Skeletal muscle tissue (tissue), 4 donors: ENCODE results near the gene ASPSCR1. TPM values are rescaled to one million over a fixed set of nuclear protein-coding genes. Genes with fewer than 3 reads are reported as not detected.
A peak's percentile ranks its signal among the peaks of the same experiment; 100 is the strongest.
"Not testable (repeated sequence)": the region's sequence is repeated elsewhere in the genome, so short reads cannot be mapped to it uniquely, and the experiment has no call there.

Experiments used
- H3K27ac ChIP-seq: one replicate; pipeline ENCODE4 v1.7.0; 2013; ENCODE audit warnings: mild to moderate bottlenecking, low read depth, low read length, inconsistent platforms
- H3K27me3 ChIP-seq, 3 donors: one replicate each; pipeline ENCODE4 v1.7.0; 2013; ENCODE audit warnings: low read length in 3 of 3; ENCODE audit not compliant: control insufficient read depth in 3 of 3, insufficient read depth in 3 of 3
- H3K36me3 ChIP-seq, 3 donors: one replicate each; pipeline ENCODE4 v1.7.0; 2013; ENCODE audit warnings: low read length in 3 of 3; ENCODE audit not compliant: control insufficient read depth in 3 of 3, insufficient read depth in 3 of 3
- H3K4me1 ChIP-seq, 3 donors: one replicate each; pipeline ENCODE4 v1.7.0; 2013; ENCODE audit warnings: low read length in 3 of 3, mild to moderate bottlenecking in 3 of 3; ENCODE audit not compliant: control insufficient read depth in 3 of 3, insufficient read depth in 3 of 3
- H3K4me3 ChIP-seq, 3 donors: one replicate each; pipeline ENCODE4 v1.7.0; 2013; ENCODE audit warnings: low read length in 3 of 3
- H3K9ac ChIP-seq, 3 donors: one replicate each; pipeline ENCODE4 v1.7.0; 2013; ENCODE audit warnings: low read length in 3 of 3, mild to moderate bottlenecking in 3 of 3, moderate library complexity in 2 of 3, low read depth in 1 of 3
- H3K9me3 ChIP-seq, 3 donors: one replicate each; pipeline ENCODE4 v1.7.0; 2013; ENCODE audit warnings: low read length in 3 of 3; ENCODE audit not compliant: control insufficient read depth in 3 of 3
- total RNA-seq: library from RNA; depleted of rRNA; stranded (reverse); fragments of >200 nt; gene quantifications from one replicate; pipeline ENCODE4 v1.2.3, GENCODE V29; 2014
- donor health status: Osteomylitis.

The ASPSCR1 gene
- total RNA-seq, 1 donor from 2014 or later: 18.8 TPM

- Histone ChIP-seq H3K36me3 (peaks cover 0 to 17% (median 0%) of the 10 kb centered on the region in 3 donors), H3K27ac (peak overlapping the region; percentile 100), H3K9ac (peak overlapping the region; percentile 96 to 100 (median 99)), H3K4me3 (peak overlapping the region; percentile 88 to 90 (median 89)), H3K27me3 (peaks cover 0 to 6% (median 0%) of the 10 kb centered on the region in 3 donors), H3K4me1 (peaks cover 32 to 51% (median 37%) of the 10 kb centered on the region in 3 donors), H3K9me3 (no peaks in the 10 kb centered on the region)
Observed at GRCh38 chr17:81941484-81942166, 35.8 kb upstream of the ASPSCR1 start.

GRCh38 chr17:81942167-81942553 is 35.3 kb upstream of the ASPSCR1 start:
- H3K9me3 ChIP-seq: no peaks in the 10 kb centered on the region
- H3K27ac ChIP-seq: peak overlapping the region; percentile 100
- H3K9ac ChIP-seq: peak overlapping the region; percentile 80 to 100 (median 84)
- H3K36me3 ChIP-seq: peaks cover 0 to 17% (median 0%) of the 10 kb centered on the region in 3 donors
- H3K27me3 ChIP-seq: peaks cover 0 to 6% (median 0%) of the 10 kb centered on the region in 3 donors
- peaks cover 30 to 52% (median 35%) of the 10 kb centered on the region in 3 donors for H3K4me1 ChIP-seq
- H3K4me3 ChIP-seq: peak overlapping the region; percentile 31 to 89 (median 69)

- Histone ChIP-seq H3K9me3 (no peaks in the 10 kb centered on the region), H3K27me3 (peaks cover 0 to 6% (median 0%) of the 10 kb centered on the region in 3 donors), H3K36me3 (peaks cover 0 to 6% (median 0%) of the 10 kb centered on the region in 3 donors), H3K4me1 (peaks cover 14 to 33% (median 15%) of the 10 kb centered on the region in 3 donors), H3K27ac (no peak overlapping the region), H3K4me3 (no peak overlapping the region), H3K9ac (no peak overlapping the region)
Observed at GRCh38 chr17:81944858-81945257, 32.6 kb upstream of the ASPSCR1 start.

- H3K27ac ChIP-seq: peak within 1 kb of the TSS; percentile 36
- H3K4me1 ChIP-seq: peaks cover 5 to 15% (median 14%) of the 10 kb centered on the region in 3 donors
- peak within 1 kb of the TSS in 1 of 3 donors; percentile 33 for H3K9ac ChIP-seq
- no peak within 1 kb of the TSS for H3K4me3 ChIP-seq
- peaks cover 2 to 5% (median 4%) of the 10 kb centered on the region in 3 donors for H3K36me3 ChIP-seq
- peaks cover 0 to under 1% (median 0%) of the 10 kb centered on the region in 3 donors for H3K27me3 ChIP-seq
- H3K9me3 ChIP-seq: no peaks in the 10 kb centered on the region
Observed at GRCh38 chr17:81947189-81947588, 30.2 kb upstream of the ASPSCR1 start, which contains the start of gene MYADML2. TSS of gene MYADML2 (minus strand) at chr17:81947233. CDS start at chr17:81941741, 5,492 bp downstream.

- peaks cover 2 to 5% (median 4%) of the 10 kb centered on the region in 3 donors for H3K36me3 ChIP-seq
- H3K9me3 ChIP-seq: no peaks in the 10 kb centered on the region
- H3K9ac ChIP-seq: no peak overlapping the region
- no peaks in the 10 kb centered on the region for H3K27me3 ChIP-seq
- no peak overlapping the region for H3K4me3 ChIP-seq
- H3K4me1 ChIP-seq: peaks cover 4 to 15% (median 12%) of the 10 kb centered on the region in 3 donors
- no peak overlapping the region for H3K27ac ChIP-seq
Observed at GRCh38 chr17:81948635-81949378, 28.6 kb upstream of the ASPSCR1 start.

- Histone ChIP-seq H3K27me3 (no peaks in the 10 kb centered on the region), H3K36me3 (peaks cover 2 to 5% (median 4%) of the 10 kb centered on the region in 3 donors), H3K4me1 (peaks cover 4 to 11% (median 9%) of the 10 kb centered on the region in 3 donors), H3K4me3 (no peak overlapping the region), H3K27ac (no peak overlapping the region), H3K9ac (no peak overlapping the region), H3K9me3 (no peaks in the 10 kb centered on the region)
Observed at GRCh38 chr17:81950501-81950900, 26.9 kb upstream of the ASPSCR1 start.

GRCh38 chr17:81951785-81952684 is 25.4 kb upstream of the ASPSCR1 start:
- H3K4me3 ChIP-seq: no peak overlapping the region
- H3K27me3 ChIP-seq: peaks cover 0 to 3% (median 0%) of the 10 kb centered on the region in 3 donors
- H3K4me1 ChIP-seq: peaks cover 4 to 9% (median 8%) of the 10 kb centered on the region in 3 donors
- H3K9me3 ChIP-seq: no peaks in the 10 kb centered on the region
- H3K9ac ChIP-seq: no peak overlapping the region
- H3K27ac ChIP-seq: no peak overlapping the region
- H3K36me3 ChIP-seq: peaks cover 2 to 5% (median 4%) of the 10 kb centered on the region in 3 donors

GRCh38 chr17:81952792-81953228 is 24.6 kb upstream of the ASPSCR1 start:
- peaks cover 0 to 6% (median 4%) of the 10 kb centered on the region in 3 donors for H3K27me3 ChIP-seq
- H3K27ac ChIP-seq: no peak overlapping the region
- no peak overlapping the region for H3K9ac ChIP-seq
- peaks cover 2 to 5% (median 4%) of the 10 kb centered on the region in 3 donors for H3K36me3 ChIP-seq
- peaks cover 0 to 5% (median 2%) of the 10 kb centered on the region in 3 donors for H3K4me1 ChIP-seq
- no peaks in the 10 kb centered on the region for H3K9me3 ChIP-seq
- H3K4me3 ChIP-seq: no peak overlapping the region

GRCh38 chr17:81953443-81953842 is 24.0 kb upstream of the ASPSCR1 start:
- H3K4me3 ChIP-seq, H3K4me1 ChIP-seq, H3K36me3 ChIP-seq, H3K9me3 ChIP-seq, H3K27ac ChIP-seq, H3K9ac ChIP-seq: not testable (repeated sequence)
- H3K27me3 ChIP-seq: peaks cover under 1 to 12% (median 9%) of the 10 kb centered on the region in 3 donors
